ENCODE data around the gene COPZ2. TPM values are rescaled to one million over a fixed set of nuclear protein-coding genes. Genes with fewer than 3 reads are reported as not detected.
A peak's percentile ranks its signal among the peaks of the same experiment; 100 is the strongest.
"Not testable (repeated sequence)": the region's sequence is repeated elsewhere in the genome, so short reads cannot be mapped to it uniquely, and the experiment has no call there.

Gene COPZ2
- total and polyA plus RNA-seq, 11 donors, result 13.2 to 64.3 (median 48.2) TPM

GRCh38 chr17:47992216-47992615 is 45.4 kb downstream of the COPZ2 start:
- peak in 1 of 4 donors; percentile 21 for ATAC-seq
- no peaks in the 10 kb centered on the region for H3K36me3 ChIP-seq
- intact Hi-C loops (cut with DNase I), result no loop called here

GRCh38 chr17:47990962-47991731 is 46.5 kb downstream of the COPZ2 start:
- TF ChIP-seq CTCF (IDR thresholded peaks at IDR 0.05) (no peak), POLR2A (IDR thresholded peaks at IDR 0.05) (no peak)
- intact Hi-C loops (cut with DNase I), result no loop called here
- Histone ChIP-seq H3K27ac (no peak overlapping the region), H3K9me3 (no peaks in the 10 kb centered on the region), H3K27me3 (no peaks in the 10 kb centered on the region), H3K36me3 (no peaks in the 10 kb centered on the region), H3K4me3 (no peak overlapping the region), H3K4me1 (peaks cover 0 to 27% (median 3%) of the 10 kb centered on the region in 12 donors)
- 62 to 72% (median 67%) methylated on average over 12 to 14 of the region's 14 CpGs for WGBS, 4 donors
- DNase-seq (no peak), ATAC-seq (no peak)

More at GRCh38 chr17:47992216-47992615, 45.4 kb downstream of the COPZ2 start:
- peaks cover 0 to 26% (median 2%) of the 10 kb centered on the region in 12 donors for H3K4me1 ChIP-seq
- no peak overlapping the region for H3K4me3 ChIP-seq
- TF ChIP-seq CTCF (IDR thresholded peaks at IDR 0.05), result no peak
- TF ChIP-seq POLR2A (IDR thresholded peaks at IDR 0.05), result no peak
- H3K9me3 ChIP-seq, result no peaks in the 10 kb centered on the region
- WGBS, 4 donors, result 48 to 55% (median 52%) methylated on average over 4 of the region's 4 CpGs
- no peak for DNase-seq
- H3K27me3 ChIP-seq, result no peaks in the 10 kb centered on the region
- H3K27ac ChIP-seq, result no peak overlapping the region

GRCh38 chr17:47989700-47990099 is 47.9 kb downstream of the COPZ2 start:
- no peak for ATAC-seq
- intact Hi-C loops (cut with DNase I), result no loop called here
- H3K36me3 ChIP-seq, result peaks cover 0 to under 1% (median 0%) of the 10 kb centered on the region in 9 donors
- TF ChIP-seq CTCF (IDR thresholded peaks at IDR 0.05) (no peak), POLR2A (IDR thresholded peaks at IDR 0.05) (no peak)
- H3K4me3 ChIP-seq, result no peak overlapping the region
- 89 to 95% (median 94%) methylated on average over 1 of the region's 1 CpG for WGBS, 4 donors
- no peak for DNase-seq
- no peaks in the 10 kb centered on the region for H3K27me3 ChIP-seq
- no peaks in the 10 kb centered on the region for H3K9me3 ChIP-seq
- no peak overlapping the region for H3K27ac ChIP-seq
- H3K4me1 ChIP-seq, result peaks cover 0 to 27% (median 3%) of the 10 kb centered on the region in 12 donors

GRCh38 chr17:47989159-47989558 is 48.4 kb downstream of the COPZ2 start:
- H3K4me1 ChIP-seq, result peaks cover 0 to 31% (median 5%) of the 10 kb centered on the region in 12 donors
- H3K27me3 ChIP-seq, result no peaks in the 10 kb centered on the region
- TF ChIP-seq POLR2A (IDR thresholded peaks at IDR 0.05) (no peak), CTCF (IDR thresholded peaks at IDR 0.05) (no peak)
- intact Hi-C loops (cut with DNase I), result no loop called here
- ATAC-seq (no peak), DNase-seq (no peak)
- 63 to 69% (median 65%) methylated on average over 10 of the region's 10 CpGs for WGBS, 4 donors
- H3K36me3 ChIP-seq, result peaks cover 0 to 5% (median 0%) of the 10 kb centered on the region in 9 donors
- H3K27ac ChIP-seq, result no peak overlapping the region
- H3K9me3 ChIP-seq, result no peaks in the 10 kb centered on the region
- no peak overlapping the region for H3K4me3 ChIP-seq

- 86 to 100% (median 96%) methylated on average over 1 of the region's 1 CpG for WGBS, 4 donors
- H3K4me3 ChIP-seq; ATAC-seq; H3K9me3 ChIP-seq; H3K27ac ChIP-seq; DNase-seq; H3K27me3 ChIP-seq; intact Hi-C loops (cut with DNase I): not testable (repeated sequence)
- Histone ChIP-seq H3K36me3 (peaks cover 0 to 10% (median 0%) of the 10 kb centered on the region in 9 donors), H3K4me1 (peaks cover 0 to 38% (median 11%) of the 10 kb centered on the region in 12 donors)
Observed at GRCh38 chr17:47988445-47988844, 49.2 kb downstream of the COPZ2 start.
